GM12878 (cell line): ENCODE data around the gene NOP10. TPM values are rescaled to one million over a fixed set of nuclear protein-coding genes. Genes with fewer than 3 reads are reported as not detected.

Experiments
- BACH1 ChIP-seq: fragments of 450-650 bp; IDR thresholded peaks from 2 replicates; pipeline ENCODE4 v1.6.1; 2017; ENCODE audit warnings: mild to moderate bottlenecking, borderline replicate concordance
- CEBPB ChIP-seq, 2 experiments: fragments of 150-350 bp in 1 of 2; IDR thresholded peaks; 2 replicates each; pipeline ENCODE4 v1.6.1; 2012 to 2014; ENCODE audit warnings: low read depth in 2 of 2, low read length in 2 of 2, borderline replicate concordance in 1 of 2, inconsistent platforms in 1 of 2
- KDM1A ChIP-seq: fragments of 200-600 bp; sonication (generic); IDR thresholded peaks from 2 replicates; pipeline ENCODE4 v1.6.1; 2016; ENCODE audit warnings: borderline replicate concordance
- MLLT1 ChIP-seq: fragments of 450-650 bp; IDR thresholded peaks from 2 replicates; pipeline ENCODE4 v1.6.1; 2016; ENCODE audit warnings: mild to moderate bottlenecking
- NRF1 ChIP-seq: conservative IDR thresholded peaks from 2 replicates; pipeline ENCODE4 v1.6.1; 2011; ENCODE audit warnings: mild to moderate bottlenecking, low read depth, low read length, improper control_type of control experiment
- RB1 ChIP-seq: fragments of 450-650 bp; formaldehyde crosslinking; IDR thresholded peaks from 2 replicates; pipeline ENCODE4 v1.6.1; 2017; ENCODE audit warnings: mild to moderate bottlenecking, borderline replicate concordance
- SIN3A ChIP-seq: IDR thresholded peaks from 2 replicates; pipeline ENCODE4 v1.6.1; 2012; ENCODE audit warnings: low read depth, low read length, improper control_type of control experiment
- SUPT20H ChIP-seq: IDR thresholded peaks from 2 replicates; pipeline ENCODE4 v1.6.1; 2011; ENCODE audit warnings: low read depth, mild to moderate bottlenecking, low read length, moderate library complexity, borderline replicate concordance; ENCODE audit not compliant: control insufficient read depth
- ZNF384 ChIP-seq: IDR thresholded peaks from 2 replicates; pipeline ENCODE4 v1.6.1; 2012; ENCODE audit warnings: low read depth, mild to moderate bottlenecking, low read length, improper control_type of control experiment, borderline replicate concordance
- ZNF687 ChIP-seq: fragments of 450-650 bp; IDR thresholded peaks from 2 replicates; pipeline ENCODE4 v1.6.1; 2017; ENCODE audit warnings: mild to moderate bottlenecking, moderate library complexity
- polyA plus RNA-seq, 11 experiments: library from polyadenylated mRNA; depleted of rRNA in 4 of 11; unstranded in 6 of 11; stranded (reverse) in 5 of 11; fragments of >200 nt; fragmentation: Nextera tagmentation in 4 of 11; fragmentation: Illumina TruSeq in 1 of 11; extraction: Ambion mirVana in 4 of 11; extraction: Trizol in 1 of 11; gene quantifications; 1 replicate in 1 of 11; 2 replicates in 10 of 11; pipeline versions ENCODE4 v1.2.1 to v1.2.3, GENCODE V29; 2011 to 2016; ENCODE audit warnings: inconsistent platforms in 2 of 11, missing spikeins in 2 of 11, low read depth in 1 of 11
- total RNA-seq, 4 experiments: library from RNA; depleted of rRNA in 3 of 4; stranded (reverse); fragments of >200 nt in 3 of 4; fragmentation: Illumina TruSeq in 1 of 4; extraction: Trizol in 1 of 4; gene quantifications; 2 replicates each; pipeline versions ENCODE4 v1.2.1 to v1.2.3, GENCODE V29; 2013 to 2021

NOP10 gene
- total and polyA plus RNA-seq, 10 of the 15 experiments (the other 5 are each of a cell fraction or from before 2014, with no cell fraction given), result 225 to 1,778 (median 537) TPM

GRCh38 chr15:34354286-34354685, 11.3 kb upstream of the NOP10 start (continued):
- no peak for TF ChIP-seq MLLT1
- TF ChIP-seq SUPT20H, result no peak
- TF ChIP-seq RB1, result no peak
- no peak for TF ChIP-seq NRF1
- TF ChIP-seq ZNF384, result no peak
- TF ChIP-seq BACH1, result no peak
- TF ChIP-seq KDM1A, result no peak
- no peak for TF ChIP-seq SIN3A
- TF ChIP-seq ZNF687, result no peak
- TF ChIP-seq CEBPB (IDR thresholded peaks at IDR 0.05; ENCODE audit: borderline replicate concordance in 1 of 2, low read depth in 2 of 2, low read length in 2 of 2), result no peak
